Sigmoid colon (tissue), 7 donors: Measurements from ENCODE around the gene ALS2CL. TPM values are rescaled to one million over a fixed set of nuclear protein-coding genes. Genes with fewer than 3 reads are reported as not detected.

ENCODE experiments used
- DNase-seq: peaks from one replicate; pipeline ENCODE4 v3.0.0-alpha.2; 2019
- H3K27ac ChIP-seq, 4 donors: fragments of 200-600 bp; sonication (generic); one replicate each; pipeline ENCODE4 v1.5.1; 2016 to 2019; ENCODE audit warnings: mild to moderate bottlenecking in 1 of 4
- H3K27me3 ChIP-seq, 3 donors: fragments of 200-600 bp; sonication (generic); one replicate each; pipeline ENCODE4 v1.5.1; 2019; ENCODE audit warnings: mild to moderate bottlenecking in 1 of 3
- H3K36me3 ChIP-seq, 4 donors: fragments of 200-600 bp; sonication (generic); one replicate each; pipeline ENCODE4 v1.5.1; 2016 to 2019
- H3K4me1 ChIP-seq, 4 donors: fragments of 200-600 bp; sonication (generic); one replicate each; pipeline ENCODE4 v1.5.1; 2017 to 2019
- H3K4me3 ChIP-seq, 4 donors: fragments of 200-600 bp; sonication (generic); one replicate each; pipeline ENCODE4 v1.5.1; 2017 to 2019; ENCODE audit warnings: mild to moderate bottlenecking in 2 of 4, moderate library complexity in 1 of 4
- H3K9me3 ChIP-seq, 4 donors: fragments of 200-600 bp in 3 of 4; sonication (generic) in 3 of 4; one replicate each; pipeline versions ENCODE4 v1.5.1 to v1.6.1; 2013 to 2019
- EP300 ChIP-seq, 4 donors: sonication (generic); formaldehyde crosslinking; IDR thresholded peaks; one replicate each; pipeline ENCODE4 v1.6.1; 2017; ENCODE audit warnings: antibody characterized with exemption in 4 of 4
- POLR2A ChIP-seq, 2 donors: fragments of 450-650 bp; IDR thresholded peaks; one replicate each; pipeline ENCODE4 v1.6.1; 2016; ENCODE audit warnings: antibody characterized with exemption in 2 of 2, mild to moderate bottlenecking in 2 of 2, moderate library complexity in 2 of 2
- POLR2AphosphoS5 ChIP-seq, 4 donors: sonication (generic); formaldehyde crosslinking; IDR thresholded peaks; one replicate each; pipeline ENCODE4 v1.6.1; 2017; ENCODE audit warnings: antibody characterized with exemption in 4 of 4
- WGBS, 2 donors: extraction: QIAGEN DNeasy Blood & Tissue Kit; methylation state at CpG; one replicate each; pipeline ENCODE4 v1.1.7; 2013; 5-methylcytosine and 5-hydroxymethylcytosine counted together
- intact Hi-C: fragments of 100-400 bp; cut with DNase I; formaldehyde crosslinking; loops from one replicate; pipeline ENCODE4 v1.15.1; 2023
- polyA plus RNA-seq, 3 donors: library from polyadenylated mRNA; stranded (reverse); fragments of 200-250 nt; gene quantifications; one replicate each; pipeline ENCODE4 v1.2.3, GENCODE V29; 2013
- total RNA-seq, 4 donors: library from RNA; depleted of rRNA; stranded (reverse); fragments of >200 nt; gene quantifications; one replicate each; pipeline ENCODE4 v1.1.0, GENCODE V29; 2016
- TF ChIP-seq, protein P1 (sequence below), 4 experiments: fragments of 450-650 bp in 3 of 4; fragments of 200-600 bp in 1 of 4; IDR thresholded peaks; one replicate each; pipeline ENCODE4 v1.5.1; 2016 to 2019; ENCODE audit warnings: antibody characterized with exemption in 4 of 4, mild to moderate bottlenecking in 3 of 4, moderate library complexity in 2 of 4
- donor health status: healthy with polysubstance abuse.
- donor health status: Bipolar disorder and iron deficiency.
- donor health status: healthy.

Gene ALS2CL
- total and polyA plus RNA-seq, 7 donors: 3.9 to 35.0 (median 5.4) TPM

DNA sequence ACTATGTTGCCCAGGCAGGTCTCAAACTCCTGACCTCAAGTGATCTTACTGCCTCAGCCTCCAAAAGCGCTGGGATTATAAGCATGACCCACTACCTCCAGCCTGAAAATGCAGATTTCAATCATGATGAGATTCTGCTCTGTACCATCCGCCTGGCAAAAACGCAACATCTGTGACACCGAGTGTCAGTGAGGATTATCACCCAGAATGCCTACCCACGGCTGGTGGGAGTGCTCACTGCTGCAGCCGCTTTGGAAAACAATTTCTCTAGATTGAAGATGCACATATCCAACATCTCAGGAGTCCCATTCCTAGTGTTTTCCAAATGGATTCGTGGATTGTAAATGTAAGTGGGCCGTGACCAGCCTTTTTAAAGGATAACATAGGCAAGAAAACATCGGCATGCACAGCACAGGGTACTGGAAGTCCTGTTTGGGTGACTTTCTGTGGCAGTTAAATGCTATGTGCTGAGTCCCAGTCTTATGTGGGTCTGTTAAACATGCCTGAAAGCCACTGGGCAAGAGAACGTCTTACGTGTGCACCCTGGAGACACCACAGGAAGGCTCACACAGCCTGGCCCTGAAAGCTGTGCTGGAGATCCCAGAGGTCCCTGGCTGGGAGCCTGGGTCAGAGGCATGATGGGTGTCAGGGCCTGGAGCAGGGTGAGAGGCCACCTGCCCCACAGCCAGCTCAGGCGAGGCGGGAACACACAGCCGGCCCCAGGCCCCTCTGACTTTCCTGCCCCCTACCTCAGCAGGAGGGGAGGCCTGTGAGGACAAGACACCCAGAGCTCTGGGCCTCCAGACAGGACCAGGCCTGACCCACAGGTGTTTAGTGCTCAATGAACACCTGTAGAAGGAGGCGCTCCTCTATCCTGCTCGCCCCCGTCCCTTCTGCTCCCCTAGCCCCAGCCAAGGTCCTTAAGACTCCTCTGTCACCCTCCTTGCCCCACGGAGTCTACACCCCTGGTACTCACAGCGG, 23.3 kb upstream of the ALS2CL start:
- Histone ChIP-seq H3K4me3 (no peak overlapping the region), H3K27me3 (peaks cover 4 to 24% (median 16%) of the 10 kb centered on the region in 3 donors), H3K36me3 (no peaks in the 10 kb centered on the region), H3K4me1 (no peaks in the 10 kb centered on the region), H3K9me3 (no peaks in the 10 kb centered on the region), H3K27ac (no peak overlapping the region)
- intact Hi-C loops: no loop called here
- 91 to 93% methylated on average over 19 of the region's 19 CpGs for WGBS, 2 donors
- TF ChIP-seq EP300 (IDR thresholded peaks at IDR 0.05) (no peak), POLR2A (IDR thresholded peaks at IDR 0.05) (no peak)
- TF ChIP-seq, protein P1, sequence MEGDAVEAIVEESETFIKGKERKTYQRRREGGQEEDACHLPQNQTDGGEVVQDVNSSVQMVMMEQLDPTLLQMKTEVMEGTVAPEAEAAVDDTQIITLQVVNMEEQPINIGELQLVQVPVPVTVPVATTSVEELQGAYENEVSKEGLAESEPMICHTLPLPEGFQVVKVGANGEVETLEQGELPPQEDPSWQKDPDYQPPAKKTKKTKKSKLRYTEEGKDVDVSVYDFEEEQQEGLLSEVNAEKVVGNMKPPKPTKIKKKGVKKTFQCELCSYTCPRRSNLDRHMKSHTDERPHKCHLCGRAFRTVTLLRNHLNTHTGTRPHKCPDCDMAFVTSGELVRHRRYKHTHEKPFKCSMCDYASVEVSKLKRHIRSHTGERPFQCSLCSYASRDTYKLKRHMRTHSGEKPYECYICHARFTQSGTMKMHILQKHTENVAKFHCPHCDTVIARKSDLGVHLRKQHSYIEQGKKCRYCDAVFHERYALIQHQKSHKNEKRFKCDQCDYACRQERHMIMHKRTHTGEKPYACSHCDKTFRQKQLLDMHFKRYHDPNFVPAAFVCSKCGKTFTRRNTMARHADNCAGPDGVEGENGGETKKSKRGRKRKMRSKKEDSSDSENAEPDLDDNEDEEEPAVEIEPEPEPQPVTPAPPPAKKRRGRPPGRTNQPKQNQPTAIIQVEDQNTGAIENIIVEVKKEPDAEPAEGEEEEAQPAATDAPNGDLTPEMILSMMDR (IDR thresholded peaks at IDR 0.05): no peak
- DNase-seq: peak; percentile 30

DNA sequence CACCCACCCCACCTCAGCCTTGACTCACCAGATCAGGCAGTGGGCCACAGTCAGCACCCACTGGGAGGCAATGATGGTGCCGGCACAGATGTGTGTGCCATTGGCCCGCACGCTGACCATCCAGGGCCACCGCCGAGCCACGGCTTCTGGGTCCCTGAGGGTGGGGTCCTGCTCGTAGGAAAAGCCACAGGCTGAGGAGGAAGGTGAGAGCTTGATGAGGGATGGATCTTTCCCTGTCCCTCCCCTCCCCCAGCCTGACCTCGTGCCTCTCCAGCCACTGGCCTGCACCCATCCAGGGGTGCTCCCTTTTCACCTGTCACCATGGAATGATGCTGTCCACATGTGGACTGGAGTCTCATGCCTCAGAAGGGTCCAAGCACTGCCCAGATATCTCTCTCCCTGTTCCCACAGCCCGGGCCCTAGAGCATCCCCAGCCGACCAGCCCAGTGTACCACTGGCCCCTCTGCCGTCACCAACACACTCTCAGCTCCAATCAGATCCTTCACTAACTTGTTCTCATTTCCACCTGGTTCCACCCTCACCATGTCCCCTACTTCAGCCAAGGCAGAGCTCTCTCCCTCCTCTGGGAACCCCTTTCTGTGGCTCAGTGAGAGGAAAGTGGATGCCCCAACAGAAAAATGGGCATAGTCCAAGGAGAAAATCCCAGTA, 22.2 kb upstream of the ALS2CL start:
- Histone ChIP-seq H3K27me3 (peaks cover 4 to 24% (median 16%) of the 10 kb centered on the region in 3 donors), H3K27ac (no peak overlapping the region), H3K9me3 (no peaks in the 10 kb centered on the region), H3K36me3 (no peaks in the 10 kb centered on the region), H3K4me1 (no peaks in the 10 kb centered on the region), H3K4me3 (no peak overlapping the region)
- DNase-seq: peak; percentile 46
- TF ChIP-seq POLR2AphosphoS5 (IDR thresholded peaks at IDR 0.05) (no peak), POLR2A (IDR thresholded peaks at IDR 0.05) (no peak), EP300 (IDR thresholded peaks at IDR 0.05) (no peak)
- TF ChIP-seq, protein P1 (IDR thresholded peaks at IDR 0.05): no peak
- intact Hi-C loops: no loop called here
- 91 to 92% methylated on average over 11 of the region's 11 CpGs for WGBS, 2 donors

DNA sequence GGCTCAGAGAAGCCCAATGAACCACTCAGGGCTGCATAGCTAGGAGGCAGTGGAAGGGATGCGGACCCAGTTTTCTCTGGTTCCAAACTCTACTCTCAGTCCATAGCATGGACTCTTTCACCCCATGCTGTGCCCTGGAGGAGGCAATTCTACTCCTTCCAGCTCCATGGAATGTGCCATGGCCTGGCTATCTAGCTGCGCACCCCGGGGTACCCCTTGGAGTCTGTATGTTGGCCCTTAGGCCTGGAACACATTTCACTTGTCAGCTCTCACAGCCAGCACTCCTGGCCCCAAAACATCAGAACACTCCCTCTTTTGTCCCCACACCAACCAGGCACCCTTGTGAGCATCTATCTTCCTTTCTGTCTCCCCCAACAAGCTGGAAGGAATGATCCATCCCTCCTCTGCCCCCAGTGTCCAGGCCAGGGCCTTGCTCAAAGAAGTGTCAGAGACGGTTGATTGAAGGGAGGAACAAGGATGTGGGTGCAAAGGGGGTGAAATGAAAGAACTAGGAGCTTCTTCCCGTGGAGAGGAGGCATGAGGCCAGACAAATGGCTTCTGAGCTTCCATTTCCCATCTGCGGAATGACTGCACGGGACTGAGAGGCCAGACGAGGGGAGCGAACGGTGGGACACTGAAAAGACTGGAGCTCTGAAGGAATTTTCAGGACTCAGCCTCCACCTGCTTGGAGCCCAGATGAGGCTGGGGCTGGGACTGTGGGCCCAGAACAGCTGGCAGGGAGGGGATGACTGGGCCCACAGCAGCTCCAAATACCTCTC, 21.4 kb upstream of the ALS2CL start:
- H3K4me3 ChIP-seq: no peak overlapping the region
- 88 to 92% methylated on average over 10 of the region's 10 CpGs for WGBS, 2 donors
- intact Hi-C loops: no loop called here

DNA sequence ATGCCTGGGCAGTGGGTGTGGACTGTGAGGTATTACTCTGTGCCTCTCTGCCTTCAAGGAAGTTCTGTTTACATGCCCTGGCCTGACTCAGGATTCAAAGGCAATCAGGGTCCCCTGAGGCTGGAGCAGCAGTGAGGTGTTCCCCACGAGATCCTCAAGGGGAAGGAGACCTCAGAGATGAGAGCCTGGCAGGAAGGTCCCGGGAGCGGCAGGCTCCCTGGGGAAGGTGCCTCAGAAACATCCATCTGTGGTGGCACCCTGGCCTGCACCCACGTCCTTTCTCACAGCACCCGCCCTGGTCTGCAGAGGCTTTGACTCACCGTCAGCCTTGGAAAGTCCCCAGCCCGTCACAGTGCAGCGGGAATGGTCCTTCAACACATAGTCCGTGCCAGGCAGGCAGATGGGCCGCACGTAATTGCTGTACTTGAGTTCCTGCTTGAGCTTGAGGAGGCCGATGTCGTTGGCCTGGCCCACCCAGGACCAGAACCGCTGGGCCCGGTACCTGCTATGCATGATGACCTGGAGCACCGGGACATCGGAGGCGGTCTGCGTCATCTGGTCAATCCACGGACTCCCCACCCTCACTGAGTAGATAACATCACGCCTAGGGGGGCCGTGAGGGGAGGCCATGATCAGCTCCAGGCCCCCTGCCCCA, 20.5 kb upstream of the ALS2CL start:
- H3K27ac ChIP-seq: no peak overlapping the region
- peak; percentile 58 for DNase-seq
- H3K9me3 ChIP-seq: no peaks in the 10 kb centered on the region
- no peaks in the 10 kb centered on the region for H3K36me3 ChIP-seq
- no peak for TF ChIP-seq EP300 (IDR thresholded peaks at IDR 0.05)
- TF ChIP-seq, protein P1 (IDR thresholded peaks at IDR 0.05): no peak
- no peak for TF ChIP-seq POLR2A (IDR thresholded peaks at IDR 0.05)
- TF ChIP-seq POLR2AphosphoS5 (IDR thresholded peaks at IDR 0.05): no peak
- intact Hi-C loops: no loop called here
- 82 to 83% methylated on average over 22 of the region's 22 CpGs for WGBS, 2 donors
- H3K4me1 ChIP-seq: no peaks in the 10 kb centered on the region
- no peak overlapping the region for H3K4me3 ChIP-seq
- peaks cover 4 to 19% (median 15%) of the 10 kb centered on the region in 3 donors for H3K27me3 ChIP-seq

More for the DNA sequence above, 21.4 kb upstream of the ALS2CL start:
- Histone ChIP-seq H3K9me3 (no peaks in the 10 kb centered on the region), H3K27me3 (peaks cover 4 to 24% (median 16%) of the 10 kb centered on the region in 3 donors), H3K27ac (no peak overlapping the region), H3K36me3 (no peaks in the 10 kb centered on the region), H3K4me1 (no peaks in the 10 kb centered on the region)
- DNase-seq: peak; percentile 18
- TF ChIP-seq POLR2A (IDR thresholded peaks at IDR 0.05) (no peak), EP300 (IDR thresholded peaks at IDR 0.05) (no peak), POLR2AphosphoS5 (IDR thresholded peaks at IDR 0.05) (no peak)
- TF ChIP-seq, protein P1 (IDR thresholded peaks at IDR 0.05): no peak
